HG02763 (cell line): ENCODE results near the gene ZBTB17.
A peak's percentile ranks its signal among the peaks of the same experiment; 100 is the strongest.

ENCODE experiments used
- ATAC-seq: cut with Tn5 transposase; IDR thresholded peaks from one replicate; pipeline ENCODE4 v1.9.1; 2021; ENCODE audit warnings: mild to moderate bottlenecking, moderate library complexity; ENCODE audit not compliant: unreplicated experiment

Gene ZBTB17

GRCh38 chr1:15962671-15963362 lies 13.1 kb downstream of the ZBTB17 start:
- ATAC-seq: no peak

DNA sequence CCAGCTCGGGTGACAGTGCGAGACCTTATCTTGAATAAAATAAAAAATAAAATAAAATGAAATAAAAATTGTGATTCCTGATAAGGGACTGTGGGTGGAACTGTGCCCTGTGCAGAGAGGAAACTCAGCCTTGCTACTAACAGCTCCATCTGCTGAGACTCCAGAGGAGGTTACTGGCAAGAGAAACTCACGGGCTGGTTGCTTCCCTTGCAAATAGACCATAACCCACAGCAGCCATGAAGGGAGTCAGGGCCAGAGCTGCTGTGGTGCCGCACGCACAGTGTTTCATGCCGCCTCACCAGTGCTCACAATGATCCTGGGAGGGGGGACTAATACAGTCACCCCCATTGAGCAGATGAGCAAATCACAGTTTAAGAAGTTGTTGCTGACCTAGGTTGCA lies 13.7 kb downstream of the ZBTB17 start:
- ATAC-seq: no peak

GRCh38 chr1:15961492-15961891 lies 14.4 kb downstream of the ZBTB17 start:
- ATAC-seq: no peak

DNA sequence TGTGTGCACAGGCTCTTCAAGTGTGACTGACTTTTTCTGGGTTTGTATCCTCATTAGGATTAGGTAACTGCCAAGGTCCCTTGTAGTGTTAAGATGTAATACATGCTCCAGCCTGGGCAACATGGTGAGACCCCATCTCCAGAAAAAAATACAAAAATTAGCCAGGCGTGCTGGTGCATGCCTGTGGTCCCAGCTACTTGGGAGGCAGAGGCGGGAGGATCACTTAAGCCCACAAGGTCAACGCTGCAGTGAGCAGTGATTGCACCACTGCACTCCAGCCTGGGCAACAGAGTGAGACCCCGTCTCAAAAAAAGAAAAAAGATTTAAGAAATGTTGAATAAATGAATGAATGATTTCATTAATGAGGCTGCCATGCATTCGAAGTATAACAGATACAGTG lies 15.1 kb downstream of the ZBTB17 start:
- no peak for ATAC-seq

- ATAC-seq: no peak
Measured at GRCh38 chr1:15959827-15960446, 16.0 kb downstream of the ZBTB17 start.

- no peak for ATAC-seq
Measured at GRCh38 chr1:15959424-15959823, 16.5 kb downstream of the ZBTB17 start.

DNA sequence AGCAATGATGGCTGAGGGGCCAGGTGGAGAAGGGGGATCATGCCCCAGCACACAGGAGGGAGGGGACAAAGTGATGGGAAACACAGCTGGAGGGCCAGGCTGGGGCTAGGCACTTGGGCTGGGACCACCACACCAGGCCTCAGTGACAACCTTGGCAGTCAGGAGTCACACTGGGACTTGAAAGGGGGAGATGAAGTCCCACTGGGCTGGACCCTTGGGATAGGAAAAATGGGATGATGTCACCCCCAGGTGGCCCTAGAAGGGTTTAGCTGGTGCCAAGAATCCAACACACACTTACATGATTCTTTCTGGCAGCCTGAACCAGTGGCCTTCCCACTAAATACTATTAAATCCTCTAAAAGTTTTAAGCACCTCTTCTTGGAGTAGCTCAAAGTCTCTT lies 17.1 kb downstream of the ZBTB17 start:
- no peak for ATAC-seq

- ATAC-seq: no peak
Measured at GRCh38 chr1:15958111-15958510, 17.8 kb downstream of the ZBTB17 start.

- ATAC-seq: no peak
Measured at GRCh38 chr1:15957221-15958095, 18.4 kb downstream of the ZBTB17 start.

DNA sequence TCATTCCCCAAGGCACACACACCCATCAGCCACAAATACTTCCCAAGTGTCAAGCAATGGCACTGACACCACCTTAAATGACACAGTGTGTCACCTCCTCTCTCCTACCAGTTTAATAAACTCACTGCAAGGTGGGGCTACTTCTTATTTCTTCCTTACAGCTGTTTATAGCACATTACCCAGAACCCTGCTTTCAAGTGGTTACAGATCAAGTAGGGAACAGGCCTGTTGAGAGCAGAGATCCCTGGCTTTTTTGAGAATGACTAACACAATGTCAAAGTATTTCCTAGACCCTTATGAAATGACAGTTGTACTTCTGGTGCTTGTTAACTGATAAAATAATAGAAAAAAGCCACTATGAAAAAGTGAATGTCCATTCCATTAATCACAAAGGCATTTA lies 19.8 kb downstream of the ZBTB17 start:
- ATAC-seq: no peak

DNA sequence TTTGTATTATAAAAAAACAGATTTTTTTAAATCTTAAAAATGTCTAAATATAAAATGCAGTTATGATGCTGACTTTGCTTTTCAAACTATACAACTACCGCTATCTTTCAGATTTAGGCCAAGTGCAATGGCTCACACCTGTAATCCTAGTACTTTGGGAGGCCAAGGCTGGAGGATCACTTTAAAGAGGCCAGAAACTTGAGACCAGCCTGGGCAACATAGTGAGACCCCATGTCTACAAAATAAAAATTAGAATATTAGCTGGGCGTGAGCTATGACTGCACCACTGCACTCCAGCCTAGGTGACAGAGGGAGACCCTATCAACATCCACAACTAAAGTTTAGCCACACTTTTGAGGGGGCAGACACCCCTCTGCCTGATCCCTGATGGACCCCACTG lies 20.3 kb downstream of the ZBTB17 start:
- no peak for ATAC-seq

DNA sequence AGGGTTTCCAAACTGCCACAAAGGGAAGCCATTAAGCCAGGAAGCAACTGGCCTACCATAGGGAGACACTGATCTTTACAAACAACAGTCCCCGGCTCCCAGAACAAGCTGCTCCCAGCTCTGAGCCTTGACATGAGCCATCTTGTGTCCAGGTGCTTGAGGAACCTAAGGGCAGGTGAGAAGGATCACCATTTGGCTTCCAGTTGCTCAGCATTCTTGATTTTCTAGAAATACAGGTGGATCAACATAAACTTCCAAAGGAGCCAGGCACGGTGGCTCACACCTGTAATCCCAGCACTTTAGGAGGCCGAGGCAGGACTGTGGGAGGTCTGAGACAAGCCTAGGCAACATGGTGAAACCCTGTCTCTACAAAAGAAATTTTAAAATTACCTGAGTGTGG lies 21.6 kb downstream of the ZBTB17 start:
- no peak for ATAC-seq

DNA sequence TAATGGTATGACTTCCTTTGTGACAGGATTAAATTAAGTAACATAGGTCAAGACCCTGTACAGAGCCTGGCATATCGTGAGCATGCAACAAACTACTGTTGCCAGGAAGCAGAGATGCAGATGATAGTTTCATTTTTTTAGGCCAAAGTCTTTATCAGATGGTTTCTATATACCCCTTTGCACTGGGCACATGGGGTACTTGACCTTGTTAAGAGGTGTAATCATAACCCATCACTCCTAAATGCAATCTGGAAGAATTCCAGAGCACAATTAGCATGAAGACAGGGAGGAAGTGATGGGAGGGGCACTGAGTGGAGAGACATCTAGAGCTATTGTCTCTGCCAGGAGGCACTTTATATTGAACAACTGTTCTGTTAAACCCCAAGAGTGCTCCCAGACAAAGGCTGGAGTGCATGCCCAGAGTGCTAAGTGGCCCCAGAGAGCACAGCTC lies 22.1 kb downstream of the ZBTB17 start:
- no peak for ATAC-seq

DNA sequence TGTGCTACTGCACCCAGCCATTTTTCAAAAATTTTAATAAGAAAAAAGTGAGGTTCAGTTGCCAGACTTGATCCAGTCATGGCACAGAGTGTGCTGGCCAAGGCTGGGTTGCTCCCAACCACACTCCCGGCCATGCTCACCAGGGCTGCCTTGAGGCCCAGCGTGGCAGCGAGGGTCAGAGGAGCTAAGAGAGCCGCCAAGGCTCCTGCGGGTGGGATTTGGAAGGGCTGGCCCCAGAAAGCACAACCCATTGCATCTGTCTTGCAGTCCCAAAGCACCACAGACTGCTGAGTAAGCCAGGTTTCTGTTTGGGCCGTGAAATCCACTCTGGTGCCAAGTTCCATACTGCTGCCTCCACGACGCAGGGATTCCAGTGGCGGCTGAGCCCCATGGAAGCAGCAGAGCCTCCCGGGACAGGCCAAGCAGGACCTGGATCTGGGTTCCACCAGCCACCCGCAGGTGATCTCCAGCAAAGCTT lies 22.6 kb downstream of the ZBTB17 start:
- no peak for ATAC-seq

- no peak for ATAC-seq
Measured at GRCh38 chr1:15952317-15953258, 23.3 kb downstream of the ZBTB17 start.

- no peak for ATAC-seq
Measured at GRCh38 chr1:15951341-15952153, 24.4 kb downstream of the ZBTB17 start.

GRCh38 chr1:15950763-15951295 lies 25.1 kb downstream of the ZBTB17 start:
- no peak for ATAC-seq

DNA sequence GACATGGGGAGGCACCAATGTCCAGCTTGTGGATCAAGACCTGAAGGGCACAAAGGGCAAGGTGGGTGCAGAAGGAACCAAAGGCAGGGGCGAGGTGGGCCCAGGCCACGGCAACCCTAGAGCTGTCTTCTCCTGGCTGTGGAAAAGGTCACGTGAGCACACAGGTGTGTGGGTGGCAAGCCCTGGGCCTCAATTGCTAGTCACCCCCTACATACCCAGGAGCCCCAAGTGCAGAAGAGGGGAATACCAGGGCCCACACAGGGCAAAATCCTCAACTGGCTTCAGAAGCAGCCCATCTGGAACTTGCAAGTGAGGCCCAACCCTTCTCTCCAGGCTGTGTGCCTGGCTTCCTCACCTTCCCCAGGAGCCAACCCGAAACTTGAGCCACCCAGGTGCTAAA lies 25.6 kb downstream of the ZBTB17 start:
- ATAC-seq: no peak

DNA sequence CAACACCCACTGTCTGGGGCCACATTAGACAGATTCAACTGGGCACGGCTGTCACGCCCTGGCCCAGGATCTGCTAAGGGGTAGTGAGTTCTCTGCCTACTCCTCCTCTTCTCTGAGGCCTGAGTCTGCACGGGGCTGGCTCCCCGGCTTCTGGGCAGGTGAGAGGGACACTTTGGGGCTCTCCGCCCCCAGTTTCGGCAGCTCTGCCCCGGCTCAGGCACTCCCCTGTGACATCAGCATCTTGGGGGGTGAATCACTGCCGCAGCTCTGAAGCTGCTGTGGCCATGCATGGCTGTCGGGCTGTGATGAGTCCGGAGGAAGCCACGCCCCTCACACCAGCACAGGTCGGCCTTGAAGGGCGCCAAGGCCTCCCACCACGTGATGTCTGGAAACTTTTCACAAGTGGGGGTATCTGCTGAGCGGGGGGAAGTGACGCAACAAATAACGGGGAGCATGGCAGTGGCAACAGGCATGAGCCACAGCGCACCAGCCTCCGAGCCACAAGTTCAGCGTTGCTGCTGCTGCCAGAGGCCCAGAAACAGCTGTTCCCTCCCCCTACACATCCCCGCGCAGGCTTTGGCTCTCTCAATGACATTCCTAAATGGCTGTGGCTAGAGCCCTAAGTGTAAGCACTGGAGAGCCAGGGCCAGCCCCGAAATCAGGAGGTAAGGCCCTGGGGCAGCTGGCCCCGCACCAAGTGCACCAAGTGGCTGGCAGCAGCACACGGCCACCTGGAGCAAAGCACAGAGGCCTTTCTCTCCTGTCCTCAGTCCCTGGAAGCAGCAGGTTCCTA lies 26.3 kb downstream of the ZBTB17 start:
- ATAC-seq: peak; percentile 63
